Activated CD4-positive, alpha-beta T cell treated with anti-CD3 and anti-CD28 coated beads, Interleukin-2, amount 50 U/mL, for 16 hours (primary cell): ENCODE results near the gene HMCES.
"Not testable (repeated sequence)": the region's sequence is repeated elsewhere in the genome, so short reads cannot be mapped to it uniquely, and the experiment has no call there.

Experiments used
- DNase-seq: peaks from one replicate; pipeline ENCODE4 v3.0.0-alpha.2; 2020

The HMCES gene

GRCh38 chr3:129323651-129324294 lies 45.1 kb downstream of the HMCES start:
- DNase-seq, result no peak

GRCh38 chr3:129324855-129325254 lies 46.2 kb downstream of the HMCES start:
- DNase-seq, result no peak

GRCh38 chr3:129325383-129325782 lies 46.7 kb downstream of the HMCES start:
- DNase-seq, result no peak

- no peak for DNase-seq
Observed at GRCh38 chr3:129326138-129326537, 47.5 kb downstream of the HMCES start.

GRCh38 chr3:129326595-129326994 lies 47.9 kb downstream of the HMCES start:
- no peak for DNase-seq

GRCh38 chr3:129327510-129327909 lies 48.8 kb downstream of the HMCES start:
- DNase-seq, result no peak

GRCh38 chr3:129329858-129330257 lies 51.2 kb downstream of the HMCES start:
- DNase-seq, result no peak

GRCh38 chr3:129330409-129330808 lies 51.7 kb downstream of the HMCES start:
- no peak for DNase-seq

- DNase-seq, result no peak
Observed at GRCh38 chr3:129333891-129334290, 55.2 kb downstream of the HMCES start.

- no peak for DNase-seq
Observed at GRCh38 chr3:129336093-129336706, 57.5 kb downstream of the HMCES start.

GRCh38 chr3:129337719-129338118 lies 59.0 kb downstream of the HMCES start:
- DNase-seq, result not testable (repeated sequence)

- DNase-seq, result not testable (repeated sequence)
Observed at GRCh38 chr3:129339186-129339585, 60.5 kb downstream of the HMCES start.

GRCh38 chr3:129339833-129340232 lies 61.2 kb downstream of the HMCES start:
- not testable (repeated sequence) for DNase-seq

GRCh38 chr3:129341331-129342141 lies 62.9 kb downstream of the HMCES start:
- DNase-seq, result no peak

GRCh38 chr3:129343643-129344360 lies 65.1 kb downstream of the HMCES start:
- peak; percentile 21 for DNase-seq

- no peak for DNase-seq
Observed at GRCh38 chr3:129344540-129345220, 66.0 kb downstream of the HMCES start.

GRCh38 chr3:129345281-129345680 lies 66.6 kb downstream of the HMCES start:
- DNase-seq, result no peak

- DNase-seq, result no peak
Observed at GRCh38 chr3:129345971-129346370, 67.3 kb downstream of the HMCES start.

GRCh38 chr3:129346695-129347457 lies 68.2 kb downstream of the HMCES start:
- DNase-seq, result no peak

GRCh38 chr3:129347458-129347845 lies 68.8 kb downstream of the HMCES start:
- DNase-seq, result no peak

GRCh38 chr3:129348734-129349133 lies 70.1 kb downstream of the HMCES start:
- no peak for DNase-seq

- not testable (repeated sequence) for DNase-seq
Observed at GRCh38 chr3:129349169-129349568, 70.5 kb downstream of the HMCES start.
